HEK293T (cell line): Measurements from ENCODE around the gene FLRT2.
A peak's percentile ranks its signal among the peaks of the same experiment; 100 is the strongest.

Experiments
- CTCF ChIA-PET: fragments of 350-600 bp; formaldehyde crosslinking; extraction: SDS; loops from one replicate; lab custom pipeline; 2021; ENCODE audit warnings: antibody characterized with exemption, inconsistent platforms; lab: Yijun Ruan, JAX
- POLR2A ChIA-PET: fragments of 350-600 bp; formaldehyde crosslinking; extraction: SDS; loops from one replicate; lab custom pipeline; 2020; ENCODE audit warnings: antibody characterized with exemption, inconsistent platforms; lab: Yijun Ruan, JAX
- DNase-seq: peaks from one replicate; pipeline ENCODE4 v3.0.0; 2012; ENCODE audit warnings: mixed read lengths; ENCODE audit errors: extremely low spot score
- ARNT ChIP-seq: fragments of 450-650 bp; IDR thresholded peaks from 2 replicates; pipeline ENCODE4 v1.6.1; 2017; ENCODE audit warnings: mild to moderate bottlenecking
- BHLHE40 ChIP-seq: fragments of 450-650 bp; IDR thresholded peaks from 2 replicates; pipeline ENCODE4 v1.6.1; 2016; ENCODE audit warnings: mild to moderate bottlenecking, moderate library complexity, borderline replicate concordance
- CTBP1 ChIP-seq: fragments of 450-650 bp; IDR thresholded peaks from 2 replicates; pipeline ENCODE4 v1.6.1; 2016; ENCODE audit warnings: borderline replicate concordance
- ELF4 ChIP-seq: fragments of 450-650 bp; IDR thresholded peaks from 2 replicates; pipeline ENCODE4 v1.6.1; 2017; ENCODE audit warnings: antibody characterized with exemption
- FOXA1 ChIP-seq: fragments of 450-650 bp; IDR thresholded peaks from 2 replicates; pipeline ENCODE4 v1.6.1; 2016; ENCODE audit warnings: mild to moderate bottlenecking
- FOXK2 ChIP-seq: fragments of 450-650 bp; IDR thresholded peaks from 2 replicates; pipeline ENCODE4 v1.6.1; 2016; ENCODE audit warnings: mild to moderate bottlenecking
- FOXM1 ChIP-seq: fragments of 450-650 bp; IDR thresholded peaks from 2 replicates; pipeline ENCODE4 v1.6.1; 2017; ENCODE audit warnings: mild to moderate bottlenecking, borderline replicate concordance
- HDGF ChIP-seq: fragments of 450-650 bp; IDR thresholded peaks from 2 replicates; pipeline ENCODE4 v1.6.1; 2017; ENCODE audit warnings: antibody characterized with exemption, borderline replicate concordance
- L3MBTL2 ChIP-seq: fragments of 450-650 bp; conservative IDR thresholded peaks from 2 replicates; pipeline ENCODE4 v1.6.1; 2016; ENCODE audit warnings: mild to moderate bottlenecking
- LEF1 ChIP-seq: fragments of 450-650 bp; IDR thresholded peaks from 2 replicates; pipeline ENCODE4 v1.6.1; 2017; ENCODE audit warnings: mild to moderate bottlenecking, borderline replicate concordance
- NFRKB ChIP-seq: fragments of 450-650 bp; IDR thresholded peaks from 2 replicates; pipeline ENCODE4 v1.6.1; 2016; ENCODE audit warnings: mild to moderate bottlenecking, moderate library complexity
- SP1 ChIP-seq: fragments of 450-650 bp; IDR thresholded peaks from 2 replicates; pipeline ENCODE4 v1.6.1; 2017
- SUZ12 ChIP-seq: fragments of 450-650 bp; IDR thresholded peaks from 2 replicates; pipeline ENCODE4 v1.6.1; 2016; ENCODE audit warnings: mild to moderate bottlenecking
- TARDBP ChIP-seq: fragments of 450-650 bp; IDR thresholded peaks from 2 replicates; pipeline ENCODE4 v1.6.1; 2016
- ZNF384 ChIP-seq: fragments of 450-650 bp; IDR thresholded peaks from 2 replicates; pipeline ENCODE4 v1.6.1; 2016
- TF ChIP-seq, protein P1 (sequence below): fragments of 450-650 bp; IDR thresholded peaks from 2 replicates; pipeline ENCODE4 v1.6.1; 2016

The FLRT2 gene

DNA sequence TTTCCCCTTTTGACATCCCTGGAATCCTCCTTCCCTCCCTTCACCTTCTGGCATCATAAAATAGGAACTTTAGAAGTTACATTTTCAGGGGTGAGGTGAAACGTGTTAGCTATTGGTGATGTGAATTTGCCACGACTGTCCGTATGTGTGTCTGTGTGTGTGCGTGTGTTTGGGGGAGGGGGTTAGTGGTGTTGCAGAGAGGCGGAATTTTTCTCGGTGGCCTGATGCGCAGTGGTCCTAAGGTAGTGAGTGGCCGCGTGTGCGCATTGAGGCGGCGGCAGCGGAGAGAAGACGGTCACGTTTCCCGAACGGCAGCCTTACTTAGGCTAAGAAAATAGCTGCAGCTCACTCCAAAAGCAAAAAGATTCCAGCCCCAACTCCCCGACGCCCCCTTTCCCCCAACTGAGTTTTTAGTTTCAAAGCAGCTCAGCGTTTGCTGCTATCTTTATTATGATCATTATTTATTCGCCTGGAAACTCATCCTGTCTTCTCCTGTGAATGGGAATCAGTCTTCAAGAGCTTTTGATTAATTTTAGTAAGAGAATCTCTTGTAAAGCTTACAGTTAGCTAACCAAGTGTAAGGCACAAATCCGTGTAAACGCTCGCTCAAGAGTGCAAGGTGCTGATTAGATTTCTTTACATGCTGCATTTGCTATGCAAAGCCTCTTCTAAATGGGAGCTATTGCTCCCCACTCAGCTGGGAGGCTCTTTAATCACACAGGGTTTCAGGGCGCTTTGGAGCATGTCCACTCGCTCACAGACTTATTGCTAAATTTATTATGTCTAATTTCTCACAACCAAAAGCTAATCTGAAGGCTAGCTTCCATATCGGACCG lies 4.7 kb downstream of the FLRT2 start:
- ChIA-PET POLR2A (interaction anchor here (0.5 kb wide), 1 partner anchor 15 kb away, joined by 3 read pairs; no protein-coding TSS in a partner anchor), CTCF (interaction anchor here (0.5 kb wide), 1 partner anchor 56 kb away, joined by 3 read pairs; no protein-coding TSS in a partner anchor)

DNA sequence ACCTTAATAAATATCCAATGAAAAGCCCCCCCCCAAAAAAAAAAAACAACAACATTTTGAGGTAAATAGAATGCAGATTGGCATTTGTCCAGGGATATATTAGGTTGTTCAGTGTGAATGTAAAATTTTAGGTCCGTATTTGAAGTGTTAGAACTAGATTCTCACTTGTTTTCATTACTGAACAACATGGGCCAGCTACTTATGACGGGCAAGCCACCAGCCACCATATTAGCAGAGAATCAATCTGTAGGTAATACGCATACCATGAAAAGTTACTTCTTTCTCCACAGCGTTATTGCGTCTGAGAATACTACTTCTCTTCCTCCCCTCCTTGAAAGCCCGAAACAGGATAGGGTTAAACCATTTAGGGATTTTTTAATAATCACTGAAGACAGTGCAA lies 5.4 kb downstream of the FLRT2 start:
- TF ChIP-seq FOXM1, result no peak
- TF ChIP-seq TARDBP, result no peak
- no peak for TF ChIP-seq FOXA1
- no peak for TF ChIP-seq CTBP1
- TF ChIP-seq, protein P1, sequence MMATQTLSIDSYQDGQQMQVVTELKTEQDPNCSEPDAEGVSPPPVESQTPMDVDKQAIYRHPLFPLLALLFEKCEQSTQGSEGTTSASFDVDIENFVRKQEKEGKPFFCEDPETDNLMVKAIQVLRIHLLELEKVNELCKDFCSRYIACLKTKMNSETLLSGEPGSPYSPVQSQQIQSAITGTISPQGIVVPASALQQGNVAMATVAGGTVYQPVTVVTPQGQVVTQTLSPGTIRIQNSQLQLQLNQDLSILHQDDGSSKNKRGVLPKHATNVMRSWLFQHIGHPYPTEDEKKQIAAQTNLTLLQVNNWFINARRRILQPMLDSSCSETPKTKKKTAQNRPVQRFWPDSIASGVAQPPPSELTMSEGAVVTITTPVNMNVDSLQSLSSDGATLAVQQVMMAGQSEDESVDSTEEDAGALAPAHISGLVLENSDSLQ, result no peak
- no peak for TF ChIP-seq FOXK2
- no peak for TF ChIP-seq L3MBTL2
- TF ChIP-seq BHLHE40, result no peak
- no peak for TF ChIP-seq LEF1
- no peak for TF ChIP-seq ELF4
- TF ChIP-seq HDGF, result no peak
- no peak for TF ChIP-seq NFRKB
- no peak for TF ChIP-seq ZNF384
- no peak for TF ChIP-seq ARNT
- no peak for DNase-seq
- ChIA-PET POLR2A (interaction anchor here (0.5 kb wide), 1 partner anchor 15 kb away, joined by 3 read pairs; no protein-coding TSS in a partner anchor), CTCF (interaction anchor here (0.5 kb wide), 1 partner anchor 56 kb away, joined by 3 read pairs; no protein-coding TSS in a partner anchor)

More for the DNA sequence above, 4.7 kb downstream of the FLRT2 start:
- no peak for TF ChIP-seq LEF1
- TF ChIP-seq FOXA1, result no peak
- no peak for TF ChIP-seq HDGF
- TF ChIP-seq, protein P1, result no peak
- no peak for TF ChIP-seq NFRKB
- no peak for TF ChIP-seq FOXK2
- no peak for TF ChIP-seq ZNF384
- TF ChIP-seq TARDBP, result no peak
- no peak for TF ChIP-seq CTBP1
- no peak for TF ChIP-seq BHLHE40
- no peak for TF ChIP-seq SUZ12
- TF ChIP-seq FOXM1, result no peak
- TF ChIP-seq L3MBTL2, result no peak
- no peak for TF ChIP-seq SP1
- TF ChIP-seq ELF4, result no peak
- no peak for DNase-seq

DNA sequence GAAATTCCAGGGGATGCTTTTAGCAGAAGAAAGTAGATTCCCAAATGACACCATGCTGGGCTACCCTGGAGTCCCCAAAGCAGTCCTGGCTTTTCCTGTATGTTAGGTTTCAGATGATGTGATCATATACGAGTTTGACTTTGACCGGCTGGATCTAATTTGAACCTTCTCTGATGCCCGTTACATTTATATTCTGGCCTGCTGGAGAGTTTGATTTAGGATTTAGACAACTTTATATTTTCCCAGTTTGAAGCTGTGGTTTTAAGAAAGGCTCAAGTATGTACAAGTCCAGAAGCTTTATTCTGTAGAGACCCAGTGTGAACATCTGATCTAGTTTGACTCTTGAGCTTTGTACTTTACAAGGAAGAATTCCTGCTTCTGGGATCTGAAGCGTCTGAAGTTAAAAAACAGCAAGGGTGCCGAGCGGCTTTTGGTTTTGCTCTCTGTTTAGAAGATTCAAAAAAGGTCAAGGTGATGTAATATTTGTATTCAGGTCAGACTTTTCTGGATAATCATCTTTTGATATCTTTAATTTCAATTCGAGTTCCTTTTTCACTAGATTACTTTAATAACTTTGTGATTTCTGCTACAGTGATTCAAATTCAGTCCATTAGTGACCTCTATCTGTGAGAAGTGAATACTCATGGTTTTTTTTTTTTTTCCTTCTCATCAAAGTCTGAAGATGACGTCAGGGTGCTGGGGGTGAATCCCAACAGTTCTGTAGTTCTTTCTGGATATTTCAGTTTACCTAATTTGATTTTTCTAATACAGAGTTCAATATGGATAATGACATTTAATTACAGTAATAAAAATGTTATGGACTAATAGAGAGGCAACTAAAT lies 6.3 kb downstream of the FLRT2 start:
- ChIA-PET CTCF (interaction anchor here (0.6 to 1.0 kb wide), 2 partner anchors 34 to 76 kb away, joined by 3 to 4 read pairs; no protein-coding TSS in a partner anchor), POLR2A (no interaction called here)
- TF ChIP-seq ARNT (no peak), ZNF384 (peak; percentile 44; the same call in 1 of the 2 replicates), CTBP1 (no peak)
- DNase-seq, result no peak

DNA sequence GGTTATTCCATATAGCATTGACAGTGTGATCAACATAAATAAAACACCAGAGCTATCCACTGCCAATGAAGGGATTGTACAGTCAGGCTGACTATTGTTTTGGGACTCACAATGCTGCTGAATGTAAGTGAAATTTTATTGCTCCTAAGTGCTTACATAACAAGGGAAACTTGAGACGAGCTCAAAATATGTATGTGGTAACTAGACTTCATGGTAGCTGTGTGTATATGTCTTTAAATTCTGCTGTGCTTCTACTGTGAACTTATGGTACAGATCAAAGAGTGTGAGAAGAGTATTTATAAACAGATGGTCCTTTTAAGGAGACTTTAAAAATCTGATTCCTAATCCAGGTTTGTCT lies 6.9 kb downstream of the FLRT2 start:
- no peak for DNase-seq
- POLR2A ChIA-PET, result no interaction called here
- CTCF ChIA-PET, result interaction anchor here (1.0 kb wide), 1 partner anchor 33 kb away, joined by 3 read pairs; no protein-coding TSS in a partner anchor
- TF ChIP-seq SP1 (no peak), FOXM1 (no peak), FOXA1 (no peak), TARDBP (no peak), ZNF384 (no peak), BHLHE40 (no peak), CTBP1 (no peak)
- TF ChIP-seq, protein P1, result no peak

DNA sequence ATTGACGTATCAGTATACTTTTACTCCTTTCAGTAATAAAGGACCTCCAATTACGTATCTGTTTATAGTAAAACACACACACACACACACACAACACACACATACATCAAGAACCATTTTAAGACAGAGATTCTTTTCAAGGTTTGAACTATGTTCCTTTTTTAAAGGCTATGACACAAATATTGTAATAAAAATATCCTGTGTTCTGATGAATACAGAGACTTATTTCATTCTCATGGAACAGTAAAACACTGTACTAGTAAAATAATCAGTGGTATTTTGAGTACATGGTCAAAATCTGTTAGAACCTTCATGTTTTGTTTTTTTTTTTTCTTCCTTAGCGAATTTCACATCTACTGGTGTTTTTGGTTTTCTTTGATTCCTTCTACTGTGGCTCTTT lies 7.6 kb downstream of the FLRT2 start:
- POLR2A ChIA-PET, result no interaction called here
- no peak for TF ChIP-seq SP1
- TF ChIP-seq ARNT, result no peak
- TF ChIP-seq ELF4, result no peak
- no peak for TF ChIP-seq FOXM1
- TF ChIP-seq, protein P1, result no peak
- no peak for TF ChIP-seq L3MBTL2
- TF ChIP-seq FOXK2, result no peak
- TF ChIP-seq HDGF, result no peak
- no peak for TF ChIP-seq SUZ12
- TF ChIP-seq CTBP1, result no peak
- no peak for TF ChIP-seq TARDBP
- TF ChIP-seq LEF1, result no peak
- TF ChIP-seq BHLHE40, result no peak
- no peak for TF ChIP-seq FOXA1
- TF ChIP-seq ZNF384, result no peak
- TF ChIP-seq NFRKB, result no peak
- CTCF ChIA-PET, result no interaction called here
- no peak for DNase-seq
